ENCODE measurements around the gene CASP2. TPM values are rescaled to one million over a fixed set of nuclear protein-coding genes. Genes with fewer than 3 reads are reported as not detected.

The CASP2 gene
- polyA plus RNA-seq, 5 donors: 52.2 to 64.8 (median 62.7) TPM

GRCh38 chr7:143290293-143290692 is 2.1 kb downstream of the CASP2 start:
- no peak for DNase-seq

GRCh38 chr7:143292876-143293275 is 4.7 kb downstream of the CASP2 start:
- no peak for DNase-seq

- no peak for DNase-seq
These were observed 7.7 kb downstream of the CASP2 start for GRCh38 chr7:143295870-143296269.

GRCh38 chr7:143296686-143297085 is 8.5 kb downstream of the CASP2 start:
- DNase-seq: no peak

GRCh38 chr7:143299346-143299745 is 11.2 kb downstream of the CASP2 start:
- no peak for DNase-seq

- DNase-seq: no peak
These were observed 11.7 kb downstream of the CASP2 start for GRCh38 chr7:143299840-143300239.

GRCh38 chr7:143300959-143301935 is 13.1 kb downstream of the CASP2 start:
- DNase-seq: no peak

GRCh38 chr7:143303733-143304132 is 15.6 kb downstream of the CASP2 start:
- DNase-seq: no peak

GRCh38 chr7:143304938-143305337 is 16.8 kb downstream of the CASP2 start:
- no peak for DNase-seq

- DNase-seq: no peak
These were observed 17.4 kb downstream of the CASP2 start for GRCh38 chr7:143305423-143306070.

- DNase-seq: no peak
These were observed 20.5 kb downstream of the CASP2 start for GRCh38 chr7:143308632-143309031.

- DNase-seq: no peak
These were observed 26.0 kb downstream of the CASP2 start for GRCh38 chr7:143314127-143314526.

- no peak for DNase-seq
These were observed 27.6 kb downstream of the CASP2 start, which contains the start of gene CLCN1 for GRCh38 chr7:143315776-143316175. Gene CLCN1 (plus strand): TSS chr7:143316111. CDS start chr7:143316213, 102 bp downstream.

- DNase-seq: no peak
These were observed 28.3 kb downstream of the CASP2 start for GRCh38 chr7:143316492-143316891.

GRCh38 chr7:143318661-143319060 is 30.5 kb downstream of the CASP2 start:
- no peak for DNase-seq

- DNase-seq: no peak
These were observed 32.5 kb downstream of the CASP2 start for GRCh38 chr7:143320620-143321019.

- DNase-seq: no peak
These were observed 33.1 kb downstream of the CASP2 start for GRCh38 chr7:143321242-143321641.

GRCh38 chr7:143321734-143322133 is 33.6 kb downstream of the CASP2 start:
- no peak for DNase-seq

GRCh38 chr7:143322760-143323633 is 34.8 kb downstream of the CASP2 start:
- DNase-seq: no peak

- no peak for DNase-seq
These were observed 35.5 kb downstream of the CASP2 start for GRCh38 chr7:143323653-143324052.

- DNase-seq: no peak
These were observed 37.1 kb downstream of the CASP2 start for GRCh38 chr7:143325240-143325639.

GRCh38 chr7:143327903-143328302 is 39.8 kb downstream of the CASP2 start:
- DNase-seq: no peak

Data from right lung (tissue), 5 donors.